GM06990 (cell line): ENCODE measurements around the gene CCDC32.

Experiments used
- DNase-seq: peaks from one replicate; pipeline ENCODE4 v3.0.0-alpha.2; 2011; ENCODE audit not compliant: insufficient read length; ENCODE audit errors: extremely low read depth
- H3K27me3 ChIP-seq: replicated peaks from 2 replicates; pipeline ENCODE4 v1.6.0; 2011; ENCODE audit warnings: low read length; ENCODE audit not compliant: control insufficient read depth, insufficient read depth
- H3K36me3 ChIP-seq: 2 replicates; pipeline ENCODE4 v1.5.1; 2011; ENCODE audit warnings: low read length; ENCODE audit not compliant: control insufficient read depth, insufficient read depth
- H3K4me3 ChIP-seq: replicated peaks from 2 replicates; pipeline ENCODE4 v1.5.1; 2011; ENCODE audit warnings: low read depth, mild to moderate bottlenecking, control low read depth, low read length
- TF ChIP-seq, protein P1 (sequence below): IDR thresholded peaks from 2 replicates; pipeline ENCODE4 v1.5.1; 2011; ENCODE audit warnings: low read length, control low read depth, mild to moderate bottlenecking, inconsistent platforms; ENCODE audit not compliant: insufficient read depth, poor library complexity, severe bottlenecking

The CCDC32 gene

DNA sequence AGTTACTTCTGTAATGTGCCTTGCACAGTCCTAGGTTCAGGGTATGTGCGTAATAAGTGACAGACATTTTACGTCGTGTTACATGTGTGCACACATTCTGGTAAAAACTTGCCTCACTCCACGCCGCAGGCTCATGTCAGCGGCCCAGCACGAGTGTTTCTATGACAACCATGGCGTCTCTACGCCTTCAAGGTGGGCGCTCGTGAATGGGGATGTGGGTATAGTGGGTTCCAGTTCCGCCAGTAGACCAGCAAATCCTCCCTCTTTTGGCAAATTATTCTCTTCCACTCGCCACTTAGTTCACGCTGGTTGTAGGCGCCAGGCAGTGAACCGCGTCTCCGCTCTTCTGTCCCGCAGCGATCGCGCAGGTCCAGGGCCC lies 53.8 kb downstream of the CCDC32 start:
- TF ChIP-seq, protein P1, sequence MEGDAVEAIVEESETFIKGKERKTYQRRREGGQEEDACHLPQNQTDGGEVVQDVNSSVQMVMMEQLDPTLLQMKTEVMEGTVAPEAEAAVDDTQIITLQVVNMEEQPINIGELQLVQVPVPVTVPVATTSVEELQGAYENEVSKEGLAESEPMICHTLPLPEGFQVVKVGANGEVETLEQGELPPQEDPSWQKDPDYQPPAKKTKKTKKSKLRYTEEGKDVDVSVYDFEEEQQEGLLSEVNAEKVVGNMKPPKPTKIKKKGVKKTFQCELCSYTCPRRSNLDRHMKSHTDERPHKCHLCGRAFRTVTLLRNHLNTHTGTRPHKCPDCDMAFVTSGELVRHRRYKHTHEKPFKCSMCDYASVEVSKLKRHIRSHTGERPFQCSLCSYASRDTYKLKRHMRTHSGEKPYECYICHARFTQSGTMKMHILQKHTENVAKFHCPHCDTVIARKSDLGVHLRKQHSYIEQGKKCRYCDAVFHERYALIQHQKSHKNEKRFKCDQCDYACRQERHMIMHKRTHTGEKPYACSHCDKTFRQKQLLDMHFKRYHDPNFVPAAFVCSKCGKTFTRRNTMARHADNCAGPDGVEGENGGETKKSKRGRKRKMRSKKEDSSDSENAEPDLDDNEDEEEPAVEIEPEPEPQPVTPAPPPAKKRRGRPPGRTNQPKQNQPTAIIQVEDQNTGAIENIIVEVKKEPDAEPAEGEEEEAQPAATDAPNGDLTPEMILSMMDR: no peak
- DNase-seq: peak; percentile 53
- peak overlapping the region; percentile 58 for H3K4me3 ChIP-seq
- no peaks in the 10 kb centered on the region for H3K27me3 ChIP-seq
- H3K36me3 ChIP-seq: no peaks in the 10 kb centered on the region

DNA sequence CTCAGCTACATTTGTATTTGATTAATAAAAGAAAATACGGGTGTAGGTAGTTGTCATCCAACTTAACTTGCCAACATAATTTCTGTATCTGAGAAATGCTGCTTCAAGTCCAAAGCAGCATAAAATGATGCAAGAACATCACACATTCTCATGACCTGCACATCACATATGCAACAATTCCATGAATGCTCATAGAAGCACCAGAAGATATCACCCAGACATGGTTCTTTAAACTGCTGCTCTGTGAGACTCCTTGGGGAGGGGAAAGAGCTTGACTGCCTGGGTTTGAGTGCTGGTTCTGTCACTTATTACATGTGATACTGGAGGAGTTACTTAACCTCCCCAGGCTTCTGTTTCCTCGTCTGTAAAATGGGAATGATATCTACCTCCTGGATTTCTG lies 54.6 kb downstream of the CCDC32 start:
- Histone ChIP-seq H3K4me3 (no peak overlapping the region), H3K27me3 (no peaks in the 10 kb centered on the region), H3K36me3 (no peaks in the 10 kb centered on the region)
- TF ChIP-seq, protein P1: no peak
- no peak for DNase-seq

DNA sequence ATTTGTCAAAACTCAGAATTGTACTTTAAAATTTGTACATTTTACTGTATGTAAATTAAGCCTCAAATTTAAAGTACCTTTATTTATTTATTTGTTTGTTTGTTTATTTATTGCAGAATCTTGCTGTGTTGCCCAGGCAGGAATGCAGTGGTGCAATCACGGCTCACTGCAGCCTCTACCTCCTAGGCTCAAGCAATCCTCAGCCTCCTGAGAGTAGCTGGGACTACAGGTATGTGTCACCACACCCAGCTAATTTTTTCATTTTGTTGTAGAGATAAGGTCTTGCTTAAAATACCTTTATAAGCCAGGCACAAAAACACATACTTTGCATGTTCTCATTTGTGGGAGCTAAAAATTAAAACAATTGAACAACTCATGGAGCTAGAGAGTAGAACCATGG lies 56.6 kb downstream of the CCDC32 start:
- Histone ChIP-seq H3K4me3 (no peak overlapping the region), H3K27me3 (no peaks in the 10 kb centered on the region), H3K36me3 (no peaks in the 10 kb centered on the region)
- TF ChIP-seq, protein P1: no peak
- no peak for DNase-seq

DNA sequence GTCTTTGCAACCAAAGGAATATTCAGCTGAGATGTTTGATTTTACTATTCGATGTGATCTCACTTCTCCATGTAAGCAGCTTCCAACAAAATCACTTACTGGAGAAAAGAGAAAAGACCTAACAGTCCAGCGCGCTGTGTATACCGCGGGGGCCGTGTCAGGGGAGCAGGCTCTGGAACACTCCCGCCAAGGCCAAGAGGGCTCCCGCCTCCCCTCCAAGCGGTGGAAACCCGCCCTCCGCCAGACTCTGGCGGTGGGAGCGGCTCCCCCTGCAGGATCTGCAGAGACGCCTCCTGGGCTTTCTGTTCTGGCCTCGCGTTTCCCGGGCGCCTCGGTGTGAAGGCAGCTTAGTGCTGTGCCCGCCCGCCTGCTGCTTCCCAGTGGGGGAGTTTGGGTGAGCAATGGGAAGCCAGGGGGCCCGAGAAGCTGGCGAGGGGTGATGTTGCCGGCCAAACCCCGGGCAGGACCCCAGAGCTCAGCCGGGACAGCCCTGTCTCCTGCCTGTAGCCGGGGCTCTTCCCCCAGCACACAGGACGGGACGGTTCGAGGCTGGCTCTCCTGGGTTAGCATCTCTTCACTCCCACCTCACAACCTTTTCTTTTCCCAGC lies 57.8 kb downstream of the CCDC32 start:
- peak overlapping the region; percentile 35 for H3K4me3 ChIP-seq
- no peaks in the 10 kb centered on the region for H3K36me3 ChIP-seq
- no peaks in the 10 kb centered on the region for H3K27me3 ChIP-seq
- TF ChIP-seq, protein P1: peak; percentile 80
- DNase-seq: peak; percentile 59
